SK-N-SH (cell line): ENCODE data around the gene PROSER2. TPM values are rescaled to one million over a fixed set of nuclear protein-coding genes. Genes with fewer than 3 reads are reported as not detected.

Source experiments
- CTCF ChIA-PET: fragments of 300-600, 350-600 bp; formaldehyde crosslinking; extraction: SDS; loops from one replicate; lab custom pipeline; 2021; lab: Yijun Ruan, JAX
- POLR2A ChIA-PET: fragments of 350-600 bp; sonication (Branson Sonifier 250); formaldehyde crosslinking; extraction: SDS; loops from one replicate; lab custom pipeline; 2020; ENCODE audit warnings: antibody characterized with exemption, inconsistent platforms; lab: Yijun Ruan, JAX
- DNase-seq: peaks from one replicate; pipeline ENCODE4 v3.0.0; 2012
- H2AFZ ChIP-seq: fragments of 200-600 bp; sonication (generic); 2 replicates; pipeline ENCODE4 v1.8.1; 2016; ENCODE audit warnings: antibody characterized with exemption, mild to moderate bottlenecking, low read depth
- H3F3A ChIP-seq: fragments of 200-600 bp; sonication (generic); replicated peaks from 2 replicates; pipeline ENCODE3; 2016; ENCODE audit warnings: antibody characterized with exemption, mild to moderate bottlenecking; ENCODE audit not compliant: insufficient read depth
- H3K27ac ChIP-seq, 2 experiments: fragments of 200-500 bp in 1 of 2; fragments of 200-600 bp in 1 of 2; sonication (Bioruptor generic) in 1 of 2; sonication (generic), shearing (Covaris generic) in 1 of 2; 2 replicates each; pipeline versions ENCODE4 v1.5.1 to v1.6.1; 2014 to 2016; ENCODE audit warnings: low read depth in 2 of 2, inconsistent platforms in 1 of 2, low read length in 1 of 2, mild to moderate bottlenecking in 1 of 2, mixed read lengths in 1 of 2
- H3K27me3 ChIP-seq: fragments of 200-600 bp; sonication (generic), shearing (Covaris generic); 2 replicates; pipeline ENCODE4 v1.6.1; 2016; ENCODE audit warnings: mixed run types; ENCODE audit not compliant: insufficient read depth
- H3K36me3 ChIP-seq, 2 experiments: fragments of 200-500 bp in 1 of 2; fragments of 200-600 bp in 1 of 2; sonication (Bioruptor generic) in 1 of 2; sonication (generic) in 1 of 2; replicated peaks in 1 of 2; 2 replicates each; pipeline versions ENCODE3 to v1.5.1; 2014 to 2016; ENCODE audit warnings: low read length in 1 of 2, mild to moderate bottlenecking in 1 of 2; ENCODE audit not compliant: insufficient read depth in 2 of 2, control insufficient read depth in 1 of 2
- H3K4me1 ChIP-seq, 2 experiments: fragments of 200-500 bp in 1 of 2; fragments of 200-600 bp in 1 of 2; sonication (Bioruptor generic) in 1 of 2; sonication (generic), shearing (Covaris generic) in 1 of 2; 2 replicates each; pipeline versions ENCODE4 v1.5.1 to v1.6.1; 2014 to 2016; ENCODE audit warnings: low read depth in 1 of 2, low read length in 1 of 2, mixed run types in 1 of 2; ENCODE audit not compliant: insufficient read depth in 2 of 2, control insufficient read depth in 1 of 2
- H3K4me2 ChIP-seq: fragments of 200-600 bp; sonication (generic), shearing (Covaris generic); 2 replicates; pipeline ENCODE4 v1.6.1; 2017; ENCODE audit warnings: mixed run types
- H3K4me3 ChIP-seq, 2 experiments: fragments of 200-500 bp in 1 of 2; fragments of 200-600 bp in 1 of 2; sonication (Bioruptor generic) in 1 of 2; sonication (generic), shearing (Covaris generic) in 1 of 2; 2 replicates each; pipeline versions ENCODE4 v1.5.1 to v1.8.1; 2014 to 2016; ENCODE audit warnings: low read depth in 2 of 2, inconsistent platforms in 1 of 2, low read length in 1 of 2, mild to moderate bottlenecking in 1 of 2, mixed read lengths in 1 of 2, moderate library complexity in 1 of 2
- H3K79me2 ChIP-seq: fragments of 200-600 bp; sonication (generic); 2 replicates; pipeline ENCODE4 v1.8.1; 2017; ENCODE audit warnings: mild to moderate bottlenecking; ENCODE audit not compliant: insufficient read depth
- H3K9ac ChIP-seq: fragments of 200-600 bp; sonication (generic); 2 replicates; pipeline ENCODE4 v1.6.1; 2017; ENCODE audit warnings: mixed run types
- H3K9me2 ChIP-seq: fragments of 200-600 bp; sonication (generic); 2 replicates; pipeline ENCODE4 v1.6.1; 2017; ENCODE audit warnings: mixed run types
- H3K9me3 ChIP-seq: fragments of 200-600 bp; sonication (generic); 2 replicates; pipeline ENCODE4 v1.6.1; 2017; ENCODE audit warnings: mixed run types, mild to moderate bottlenecking, moderate library complexity
- H4K20me1 ChIP-seq: fragments of 200-600 bp; sonication (generic); 2 replicates; pipeline ENCODE4 v1.6.1; 2017; ENCODE audit warnings: mild to moderate bottlenecking, mixed run types; ENCODE audit not compliant: insufficient read depth
- CTCF ChIP-seq: fragments of 200-600 bp; sonication (generic); IDR thresholded peaks from 2 replicates; pipeline ENCODE4 v1.6.1; 2017; ENCODE audit warnings: antibody characterized with exemption, mild to moderate bottlenecking, moderate library complexity
- EZH2phosphoT487 ChIP-seq: fragments of 200-600 bp; sonication (generic); IDR thresholded peaks from 2 replicates; pipeline ENCODE4 v1.6.1; 2017; ENCODE audit warnings: low read depth, mixed run types, mild to moderate bottlenecking, antibody characterized with exemption, moderate library complexity, borderline replicate concordance
- GABPA ChIP-seq: IDR thresholded peaks from 2 replicates; pipeline ENCODE4 v1.4.0; 2012; ENCODE audit warnings: low read depth, mild to moderate bottlenecking
- NFIC ChIP-seq: IDR thresholded peaks from 2 replicates; pipeline ENCODE4 v1.4.0; 2012; ENCODE audit warnings: borderline replicate concordance
- NRF1 ChIP-seq: IDR thresholded peaks from 2 replicates; pipeline ENCODE4 v1.6.1; 2012; ENCODE audit warnings: low read depth, mild to moderate bottlenecking, low read length
- RAD21 ChIP-seq: IDR thresholded peaks from 2 replicates; pipeline ENCODE4 v1.6.1; 2012; ENCODE audit warnings: mild to moderate bottlenecking, low read length
- SMC3 ChIP-seq: IDR thresholded peaks from 2 replicates; pipeline ENCODE4 v1.6.1; 2012; ENCODE audit warnings: low read depth, low read length, improper control_type of control experiment
- WGBS: methylation state at CpG from one replicate; pipeline ENCODE4 v1.1.6; 2017; ENCODE audit warnings: low lambda C conversion rate; 5-methylcytosine and 5-hydroxymethylcytosine counted together
- polyA plus RNA-seq, 3 experiments: library from polyadenylated mRNA; depleted of rRNA; stranded (reverse); fragments of >200 nt; gene quantifications; 2 replicates each; pipeline ENCODE4 v1.2.3, GENCODE V29; 2012
- TF ChIP-seq, protein P1 (sequence below): IDR thresholded peaks from 2 replicates; pipeline ENCODE4 v1.6.1; 2012; ENCODE audit warnings: mild to moderate bottlenecking, low read depth, low read length, moderate library complexity

The PROSER2 gene
- polyA plus RNA-seq, 1 of the 3 experiments (the other 2 are of a cell fraction), result 0.95 TPM

GRCh38 chr10:11894381-11895107 lies 71.4 kb downstream of the PROSER2 start:
- H4K20me1 ChIP-seq, result no peaks in the 10 kb centered on the region
- no peaks in the 10 kb centered on the region for H3K27me3 ChIP-seq
- 86% methylated on average over 46 of the region's 47 CpGs for WGBS
- POLR2A ChIA-PET, result no interaction called here
- H3K36me3 ChIP-seq, result no peaks in the 10 kb centered on the region
- H2AFZ ChIP-seq, result no peak overlapping the region
- peaks cover 0 to 3% of the 10 kb centered on the region in 2 experiments; a peak in 1 of 4 replicates for H3K4me1 ChIP-seq
- H3K4me3 ChIP-seq, result no peak overlapping the region
- no peaks in the 10 kb centered on the region for H3K79me2 ChIP-seq
- no peak for TF ChIP-seq NFIC
- no peak for TF ChIP-seq CTCF
- TF ChIP-seq, all 33 proteins: peak for 0
- Histone ChIP-seq H3K9ac (no peak overlapping the region), H3K9me2 (no peaks in the 10 kb centered on the region), H3K4me2 (no peak overlapping the region), H3F3A (no peaks in the 10 kb centered on the region), H3K27ac (no peak overlapping the region), H3K9me3 (no peaks in the 10 kb centered on the region)
- CTCF ChIA-PET, result interaction anchor here (1.1 kb wide), 1 partner anchor 75 kb away, joined by 3 read pairs; no protein-coding TSS in a partner anchor
- no peak for DNase-seq

GRCh38 chr10:11895108-11895466 lies 71.9 kb downstream of the PROSER2 start:
- no peaks in the 10 kb centered on the region for H3K27me3 ChIP-seq
- no peak overlapping the region for H3K4me2 ChIP-seq
- no peaks in the 10 kb centered on the region for H4K20me1 ChIP-seq
- H3K9me3 ChIP-seq, result no peaks in the 10 kb centered on the region
- H2AFZ ChIP-seq, result no peak overlapping the region
- TF ChIP-seq RAD21, result no peak
- no peak for TF ChIP-seq GABPA
- TF ChIP-seq SMC3, result no peak
- no peak for TF ChIP-seq EZH2phosphoT487
- no peak for TF ChIP-seq NRF1
- TF ChIP-seq, protein P1, sequence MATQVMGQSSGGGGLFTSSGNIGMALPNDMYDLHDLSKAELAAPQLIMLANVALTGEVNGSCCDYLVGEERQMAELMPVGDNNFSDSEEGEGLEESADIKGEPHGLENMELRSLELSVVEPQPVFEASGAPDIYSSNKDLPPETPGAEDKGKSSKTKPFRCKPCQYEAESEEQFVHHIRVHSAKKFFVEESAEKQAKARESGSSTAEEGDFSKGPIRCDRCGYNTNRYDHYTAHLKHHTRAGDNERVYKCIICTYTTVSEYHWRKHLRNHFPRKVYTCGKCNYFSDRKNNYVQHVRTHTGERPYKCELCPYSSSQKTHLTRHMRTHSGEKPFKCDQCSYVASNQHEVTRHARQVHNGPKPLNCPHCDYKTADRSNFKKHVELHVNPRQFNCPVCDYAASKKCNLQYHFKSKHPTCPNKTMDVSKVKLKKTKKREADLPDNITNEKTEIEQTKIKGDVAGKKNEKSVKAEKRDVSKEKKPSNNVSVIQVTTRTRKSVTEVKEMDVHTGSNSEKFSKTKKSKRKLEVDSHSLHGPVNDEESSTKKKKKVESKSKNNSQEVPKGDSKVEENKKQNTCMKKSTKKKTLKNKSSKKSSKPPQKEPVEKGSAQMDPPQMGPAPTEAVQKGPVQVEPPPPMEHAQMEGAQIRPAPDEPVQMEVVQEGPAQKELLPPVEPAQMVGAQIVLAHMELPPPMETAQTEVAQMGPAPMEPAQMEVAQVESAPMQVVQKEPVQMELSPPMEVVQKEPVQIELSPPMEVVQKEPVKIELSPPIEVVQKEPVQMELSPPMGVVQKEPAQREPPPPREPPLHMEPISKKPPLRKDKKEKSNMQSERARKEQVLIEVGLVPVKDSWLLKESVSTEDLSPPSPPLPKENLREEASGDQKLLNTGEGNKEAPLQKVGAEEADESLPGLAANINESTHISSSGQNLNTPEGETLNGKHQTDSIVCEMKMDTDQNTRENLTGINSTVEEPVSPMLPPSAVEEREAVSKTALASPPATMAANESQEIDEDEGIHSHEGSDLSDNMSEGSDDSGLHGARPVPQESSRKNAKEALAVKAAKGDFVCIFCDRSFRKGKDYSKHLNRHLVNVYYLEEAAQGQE, result no peak
- H3K79me2 ChIP-seq, result no peaks in the 10 kb centered on the region
- H3K36me3 ChIP-seq, result no peaks in the 10 kb centered on the region
- H3K4me1 ChIP-seq, result peaks cover 0 to 3% of the 10 kb centered on the region in 2 experiments; a peak in 1 of 4 replicates
- DNase-seq, result no peak
- ChIA-PET CTCF (no interaction called here), POLR2A (no interaction called here)
- 89% methylated on average over 11 of the region's 11 CpGs for WGBS
- H3K9me2 ChIP-seq, result no peaks in the 10 kb centered on the region
- no peak overlapping the region for H3K9ac ChIP-seq
- H3K4me3 ChIP-seq, result no peak overlapping the region
- no peaks in the 10 kb centered on the region for H3F3A ChIP-seq
- H3K27ac ChIP-seq, result no peak overlapping the region
